ENCODE results near the gene SERINC2.

DNA sequence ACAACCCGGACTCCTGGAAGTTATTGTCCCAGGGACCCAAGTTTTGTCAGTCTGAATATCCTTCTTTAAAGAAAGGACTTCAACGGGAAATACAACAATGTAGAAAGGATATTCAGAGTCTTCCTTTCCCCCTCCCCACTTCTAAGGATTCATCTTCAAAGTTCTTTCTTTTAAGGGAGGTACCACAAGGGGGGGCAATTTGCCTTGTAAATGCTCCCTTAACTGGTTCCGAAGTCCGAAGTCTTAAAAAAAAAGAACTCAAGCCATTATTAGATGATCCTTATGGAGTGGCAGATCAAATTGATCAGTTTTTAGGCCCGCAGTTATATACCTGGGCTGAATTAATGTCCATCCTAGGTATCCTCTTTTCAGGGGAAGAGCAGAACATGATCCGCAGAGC lies 47.0 kb downstream of the SERINC2 start:
- no peak for TF ChIP-seq EP300 (IDR thresholded peaks at IDR 0.05; ENCODE audit: low read depth)
- TF ChIP-seq, protein P1, sequence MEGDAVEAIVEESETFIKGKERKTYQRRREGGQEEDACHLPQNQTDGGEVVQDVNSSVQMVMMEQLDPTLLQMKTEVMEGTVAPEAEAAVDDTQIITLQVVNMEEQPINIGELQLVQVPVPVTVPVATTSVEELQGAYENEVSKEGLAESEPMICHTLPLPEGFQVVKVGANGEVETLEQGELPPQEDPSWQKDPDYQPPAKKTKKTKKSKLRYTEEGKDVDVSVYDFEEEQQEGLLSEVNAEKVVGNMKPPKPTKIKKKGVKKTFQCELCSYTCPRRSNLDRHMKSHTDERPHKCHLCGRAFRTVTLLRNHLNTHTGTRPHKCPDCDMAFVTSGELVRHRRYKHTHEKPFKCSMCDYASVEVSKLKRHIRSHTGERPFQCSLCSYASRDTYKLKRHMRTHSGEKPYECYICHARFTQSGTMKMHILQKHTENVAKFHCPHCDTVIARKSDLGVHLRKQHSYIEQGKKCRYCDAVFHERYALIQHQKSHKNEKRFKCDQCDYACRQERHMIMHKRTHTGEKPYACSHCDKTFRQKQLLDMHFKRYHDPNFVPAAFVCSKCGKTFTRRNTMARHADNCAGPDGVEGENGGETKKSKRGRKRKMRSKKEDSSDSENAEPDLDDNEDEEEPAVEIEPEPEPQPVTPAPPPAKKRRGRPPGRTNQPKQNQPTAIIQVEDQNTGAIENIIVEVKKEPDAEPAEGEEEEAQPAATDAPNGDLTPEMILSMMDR (IDR thresholded peaks at IDR 0.05), result peak in 4 of 5 experiments; percentile 18 to 34 (median 26)

All from transverse colon (tissue), 3 donors.